ENCODE measurements around the gene PARD3. TPM values are rescaled to one million over a fixed set of nuclear protein-coding genes. Genes with fewer than 3 reads are reported as not detected.

Gene PARD3
- total RNA-seq, 6 donors from 2014 or later, result 30.6 to 108 (median 50.6) TPM

GRCh38 chr10:34650156-34650555 is 164.9 kb downstream of the PARD3 start:
- no peak for DNase-seq
- no peaks in the 10 kb centered on the region for H3K9me3 ChIP-seq
- no peaks in the 10 kb centered on the region for H3K36me3 ChIP-seq
- ATAC-seq (ENCODE audit: low FRiP score in 2 of 2), result no peak
- H3K27me3 ChIP-seq, result no peaks in the 10 kb centered on the region
- WGBS, 2 donors, result 80 to 85% methylated on average over 8 of the region's 8 CpGs
- no peak for TF ChIP-seq POLR2A (IDR thresholded peaks at IDR 0.05)
- no peak for TF ChIP-seq CTCF (IDR thresholded peaks at IDR 0.05)
- TF ChIP-seq POLR2AphosphoS5 (IDR thresholded peaks at IDR 0.05), result no peak
- no peak for TF ChIP-seq EP300 (IDR thresholded peaks at IDR 0.05)
- no peak overlapping the region for H3K27ac ChIP-seq
- peaks cover 0 to 26% (median 5%) of the 10 kb centered on the region in 4 donors for H3K4me1 ChIP-seq
- H3K4me3 ChIP-seq, result no peak overlapping the region

- H3K4me1 ChIP-seq, result peaks cover 0 to 26% (median 5%) of the 10 kb centered on the region in 4 donors
- no peaks in the 10 kb centered on the region for H3K36me3 ChIP-seq
- ATAC-seq (ENCODE audit: low FRiP score in 2 of 2) (no peak), DNase-seq (no peak)
- H3K9me3 ChIP-seq, result no peaks in the 10 kb centered on the region
- H3K27ac ChIP-seq, result no peak overlapping the region
- WGBS, 2 donors, result 96 to 97% methylated on average over 3 of the region's 3 CpGs
- TF ChIP-seq CTCF (IDR thresholded peaks at IDR 0.05) (no peak), POLR2AphosphoS5 (IDR thresholded peaks at IDR 0.05) (no peak), EP300 (IDR thresholded peaks at IDR 0.05) (no peak), POLR2A (IDR thresholded peaks at IDR 0.05) (no peak)
- no peak overlapping the region for H3K4me3 ChIP-seq
- H3K27me3 ChIP-seq, result no peaks in the 10 kb centered on the region
Observed at GRCh38 chr10:34649385-34649784, 165.7 kb downstream of the PARD3 start.

- 90 to 95% methylated on average over 5 of the region's 5 CpGs for WGBS, 2 donors
Observed at GRCh38 chr10:34648919-34649318, 166.2 kb downstream of the PARD3 start.

GRCh38 chr10:34647875-34648865 is 166.9 kb downstream of the PARD3 start:
- DNase-seq (no peak), ATAC-seq (ENCODE audit: low FRiP score in 2 of 2) (no peak)
- Histone ChIP-seq H3K9me3 (no peaks in the 10 kb centered on the region), H3K27me3 (no peaks in the 10 kb centered on the region), H3K4me1 (peaks cover 0 to 19% (median 3%) of the 10 kb centered on the region in 4 donors), H3K27ac (no peak overlapping the region), H3K4me3 (no peak overlapping the region), H3K36me3 (no peaks in the 10 kb centered on the region)
- WGBS, 2 donors, result 83 to 87% methylated on average over 12 of the region's 12 CpGs
- TF ChIP-seq EP300 (IDR thresholded peaks at IDR 0.05) (no peak), CTCF (IDR thresholded peaks at IDR 0.05) (no peak)

More at GRCh38 chr10:34648919-34649318, 166.2 kb downstream of the PARD3 start:
- Histone ChIP-seq H3K4me1 (peaks cover 0 to 26% (median 3%) of the 10 kb centered on the region in 4 donors), H3K27me3 (no peaks in the 10 kb centered on the region), H3K4me3 (no peak overlapping the region), H3K9me3 (no peaks in the 10 kb centered on the region), H3K27ac (no peak overlapping the region), H3K36me3 (no peaks in the 10 kb centered on the region)
- ATAC-seq (ENCODE audit: low FRiP score in 2 of 2) (no peak), DNase-seq (no peak)
- TF ChIP-seq POLR2A (IDR thresholded peaks at IDR 0.05) (no peak), CTCF (IDR thresholded peaks at IDR 0.05) (no peak), EP300 (IDR thresholded peaks at IDR 0.05) (no peak), POLR2AphosphoS5 (IDR thresholded peaks at IDR 0.05) (no peak)
